Effector memory CD8-positive, alpha-beta T cell (primary cell): ENCODE measurements around the gene SAT2.
"Not testable (repeated sequence)": the region's sequence is repeated elsewhere in the genome, so short reads cannot be mapped to it uniquely, and the experiment has no call there.

Experiments used
- ATAC-seq: fragments of 150-1000 bp; cut with Tn5 transposase; replicated peaks from 2 replicates; pipeline ENCODE4 v1.10.0; 2021; ENCODE audit warnings: mild to moderate bottlenecking, moderate library complexity
- DNase-seq, 3 experiments: peaks; one replicate each; pipeline ENCODE4 v3.0.0; 2021
- H3K27ac Mint-ChIP-seq, 2 donors: one replicate each; pipeline ENCODE4 v1.8.0; 2022; ENCODE audit warnings: mild to moderate bottlenecking in 2 of 2, mixed read lengths in 2 of 2, moderate library complexity in 2 of 2
- H3K27me3 Mint-ChIP-seq, 2 donors: one replicate each; pipeline ENCODE4 v1.8.0; 2022; ENCODE audit warnings: mixed read lengths in 2 of 2
- H3K36me3 Mint-ChIP-seq: one replicate; pipeline ENCODE4 v1.8.0; 2022; ENCODE audit warnings: mild to moderate bottlenecking, moderate library complexity, mixed read lengths; ENCODE audit not compliant: insufficient read depth
- H3K4me1 Mint-ChIP-seq, 2 donors: one replicate each; pipeline ENCODE4 v1.8.0; 2022; ENCODE audit warnings: low read depth in 2 of 2, mixed read lengths in 2 of 2
- H3K4me3 Mint-ChIP-seq, 2 donors: one replicate each; pipeline ENCODE4 v1.8.0; 2022; ENCODE audit warnings: mild to moderate bottlenecking in 2 of 2, mixed read lengths in 2 of 2, moderate library complexity in 2 of 2
- H3K9me3 Mint-ChIP-seq, 2 donors: one replicate each; pipeline ENCODE4 v1.8.0; 2022; ENCODE audit warnings: mixed read lengths in 2 of 2

Gene SAT2

DNA sequence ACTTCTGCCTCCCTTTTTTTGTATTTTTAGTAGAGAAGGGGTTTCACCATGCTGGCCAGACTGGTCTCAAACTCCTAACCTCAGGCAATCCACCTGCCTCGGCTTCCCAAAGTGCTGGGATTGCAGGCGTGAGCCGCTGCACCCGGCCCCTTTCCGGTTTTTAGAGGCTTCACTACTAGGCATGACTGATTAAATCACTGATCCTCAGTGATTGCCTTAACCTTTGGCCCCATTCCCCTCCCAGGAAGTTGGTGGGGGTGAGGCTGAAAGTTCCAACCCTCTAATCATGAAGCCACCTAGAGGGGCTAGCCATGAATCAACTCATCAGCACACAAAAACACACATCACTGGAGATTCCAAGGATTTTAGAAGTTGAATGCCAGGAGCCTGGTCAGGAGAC lies 30.1 kb downstream of the SAT2 start:
- ATAC-seq, H3K9me3 Mint-ChIP-seq, DNase-seq, H3K4me1 Mint-ChIP-seq, H3K27ac Mint-ChIP-seq, H3K4me3 Mint-ChIP-seq, H3K27me3 Mint-ChIP-seq: not testable (repeated sequence)
- H3K36me3 Mint-ChIP-seq: peaks cover 84% of the 10 kb centered on the region

- H3K4me1 Mint-ChIP-seq: no peaks in the 10 kb centered on the region
- H3K4me3 Mint-ChIP-seq: no peak overlapping the region
- H3K36me3 Mint-ChIP-seq: peaks cover 61% of the 10 kb centered on the region
- no peaks in the 10 kb centered on the region for H3K9me3 Mint-ChIP-seq
- H3K27me3 Mint-ChIP-seq: no peaks in the 10 kb centered on the region
- peak overlapping the region in 1 of 2 donors; percentile 29 for H3K27ac Mint-ChIP-seq
- ATAC-seq: no peak
- no peak for DNase-seq
Observed at GRCh38 chr17:7593296-7593695, 34.3 kb downstream of the SAT2 start.

- no peak for DNase-seq
Observed at GRCh38 chr17:7592422-7593021, 35.1 kb downstream of the SAT2 start.

DNA sequence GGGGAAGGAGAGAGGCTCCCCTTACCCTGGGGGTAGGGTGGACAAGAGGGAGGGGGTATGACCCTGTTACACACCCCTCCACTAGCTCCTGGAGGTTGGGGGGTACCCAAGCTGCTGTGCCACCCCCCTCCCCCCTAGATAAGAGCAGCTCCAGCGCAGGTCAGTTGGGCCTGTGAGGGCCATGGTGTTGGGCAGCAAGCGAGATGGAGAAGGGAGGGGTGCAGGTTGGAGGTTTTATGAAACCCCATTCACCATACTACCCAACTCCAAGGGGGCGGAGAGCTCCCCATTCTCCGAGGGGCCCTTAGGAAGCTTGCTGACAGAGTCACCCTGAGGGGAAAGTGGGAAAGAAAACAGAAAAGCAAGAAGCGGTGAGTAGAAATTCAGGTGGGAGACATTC lies 36.0 kb downstream of the SAT2 start:
- no peak for ATAC-seq
- H3K27me3 Mint-ChIP-seq: no peaks in the 10 kb centered on the region
- H3K27ac Mint-ChIP-seq: peak overlapping the region in 1 of 2 donors; percentile 66
- H3K4me1 Mint-ChIP-seq: peaks cover 0 to 3% of the 10 kb centered on the region in 2 donors
- H3K9me3 Mint-ChIP-seq: no peaks in the 10 kb centered on the region
- H3K4me3 Mint-ChIP-seq: no peak overlapping the region
- peaks cover 59% of the 10 kb centered on the region for H3K36me3 Mint-ChIP-seq
- DNase-seq: no peak

More at GRCh38 chr17:7592422-7593021, 35.1 kb downstream of the SAT2 start:
- no peak for ATAC-seq
- Mint-ChIP-seq H3K4me1 (peaks cover 0 to 3% of the 10 kb centered on the region in 2 donors), H3K27me3 (no peaks in the 10 kb centered on the region), H3K4me3 (no peak overlapping the region), H3K27ac (peak overlapping the region in 1 of 2 donors; percentile 44), H3K9me3 (no peaks in the 10 kb centered on the region), H3K36me3 (peaks cover 62% of the 10 kb centered on the region)

DNA sequence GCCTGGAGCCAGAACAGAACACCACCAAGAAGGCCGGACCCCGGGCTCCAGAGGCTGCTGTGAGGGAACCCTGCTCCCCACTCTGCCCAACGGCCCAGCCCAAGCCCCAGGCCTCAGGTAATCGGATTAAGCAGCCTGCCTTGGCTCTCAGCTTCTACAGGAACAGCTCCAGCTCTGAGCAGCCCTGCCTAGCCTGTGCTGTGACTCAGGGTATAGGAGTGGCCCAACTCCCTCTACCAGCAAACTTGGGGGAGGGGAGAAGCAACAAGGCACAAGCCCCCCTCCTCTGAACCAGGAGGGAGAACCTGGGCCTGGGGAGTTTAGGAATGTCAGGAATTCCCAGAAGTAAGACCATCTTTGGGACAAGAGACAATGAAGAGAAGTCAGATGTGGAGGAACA lies 36.9 kb downstream of the SAT2 start:
- Mint-ChIP-seq H3K36me3 (peaks cover 50% of the 10 kb centered on the region), H3K4me3 (no peak overlapping the region), H3K27ac (peak overlapping the region; percentile 14 to 66), H3K4me1 (peaks cover 2 to 4% of the 10 kb centered on the region in 2 donors), H3K27me3 (no peaks in the 10 kb centered on the region), H3K9me3 (no peaks in the 10 kb centered on the region)
- ATAC-seq (no peak), DNase-seq (no peak)

DNA sequence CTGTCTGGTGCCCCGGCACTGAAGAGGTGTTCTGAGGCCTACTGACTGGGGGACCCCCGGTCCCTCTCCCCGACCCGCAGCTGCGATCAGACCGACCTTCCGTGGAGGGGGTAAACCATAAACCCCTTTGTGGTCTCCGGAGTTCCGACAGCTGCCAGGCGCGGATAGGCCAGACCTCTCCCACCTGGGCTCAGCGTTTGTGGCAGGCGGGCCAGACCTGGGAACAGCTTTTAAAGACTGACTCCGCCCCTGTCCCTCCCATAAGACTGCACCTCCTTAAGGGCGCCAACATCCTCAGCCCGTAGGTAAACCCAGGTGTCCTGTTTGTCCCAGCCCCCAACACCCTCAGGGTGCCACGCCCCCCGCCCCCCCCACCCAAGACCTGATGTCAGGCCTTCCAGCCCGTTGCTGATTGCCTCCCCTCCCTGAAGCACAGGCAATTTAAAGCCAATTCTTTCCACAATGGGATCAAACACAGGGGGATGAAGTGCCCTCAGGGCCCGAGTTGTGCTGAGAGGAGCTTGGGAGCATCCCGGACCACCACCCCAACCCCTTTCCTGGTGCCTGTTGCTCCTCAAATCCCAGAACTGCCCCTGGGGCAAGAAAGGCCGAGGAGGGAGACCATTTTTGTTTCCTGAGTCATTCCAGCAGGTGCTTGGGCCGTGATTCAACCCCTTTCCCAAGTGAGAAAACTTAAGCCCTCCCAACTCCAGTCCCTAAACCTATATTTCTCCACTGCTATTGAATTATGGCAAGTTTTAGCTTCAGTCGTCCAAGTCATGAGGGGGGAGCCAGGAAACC lies 37.5 kb downstream of the SAT2 start, which contains the start of gene SOX15:
TSS of gene SOX15 (minus strand) at position 204 of the 801 bp plus-strand sequence. CDS start 418 bp downstream, outside the sequence.
- peak within 1 kb of the TSS; percentile 14 to 66 for H3K27ac Mint-ChIP-seq
- peaks cover 45% of the 10 kb centered on the region for H3K36me3 Mint-ChIP-seq
- peaks cover 4 to 7% of the 10 kb centered on the region in 2 donors for H3K4me1 Mint-ChIP-seq
- H3K4me3 Mint-ChIP-seq: no peak within 1 kb of the TSS
- H3K9me3 Mint-ChIP-seq: no peaks in the 10 kb centered on the region
- DNase-seq (no peak), ATAC-seq (no peak)
- no peaks in the 10 kb centered on the region for H3K27me3 Mint-ChIP-seq

GRCh38 chr17:7589204-7589868 lies 38.3 kb downstream of the SAT2 start:
- ATAC-seq (peak; percentile 90), DNase-seq (peak; percentile 53 to 56 (median 53))
- H3K36me3 Mint-ChIP-seq: peaks cover 44% of the 10 kb centered on the region
- peaks cover 10 to 14% of the 10 kb centered on the region in 2 donors for H3K4me1 Mint-ChIP-seq
- H3K9me3 Mint-ChIP-seq: no peaks in the 10 kb centered on the region
- H3K4me3 Mint-ChIP-seq: no peak overlapping the region
- H3K27me3 Mint-ChIP-seq: no peaks in the 10 kb centered on the region
- no peak overlapping the region for H3K27ac Mint-ChIP-seq

- Mint-ChIP-seq H3K27ac (no peak overlapping the region), H3K36me3 (peaks cover 44% of the 10 kb centered on the region)
- DNase-seq: no peak
Observed at GRCh38 chr17:7588553-7589203, 38.9 kb downstream of the SAT2 start.

DNA sequence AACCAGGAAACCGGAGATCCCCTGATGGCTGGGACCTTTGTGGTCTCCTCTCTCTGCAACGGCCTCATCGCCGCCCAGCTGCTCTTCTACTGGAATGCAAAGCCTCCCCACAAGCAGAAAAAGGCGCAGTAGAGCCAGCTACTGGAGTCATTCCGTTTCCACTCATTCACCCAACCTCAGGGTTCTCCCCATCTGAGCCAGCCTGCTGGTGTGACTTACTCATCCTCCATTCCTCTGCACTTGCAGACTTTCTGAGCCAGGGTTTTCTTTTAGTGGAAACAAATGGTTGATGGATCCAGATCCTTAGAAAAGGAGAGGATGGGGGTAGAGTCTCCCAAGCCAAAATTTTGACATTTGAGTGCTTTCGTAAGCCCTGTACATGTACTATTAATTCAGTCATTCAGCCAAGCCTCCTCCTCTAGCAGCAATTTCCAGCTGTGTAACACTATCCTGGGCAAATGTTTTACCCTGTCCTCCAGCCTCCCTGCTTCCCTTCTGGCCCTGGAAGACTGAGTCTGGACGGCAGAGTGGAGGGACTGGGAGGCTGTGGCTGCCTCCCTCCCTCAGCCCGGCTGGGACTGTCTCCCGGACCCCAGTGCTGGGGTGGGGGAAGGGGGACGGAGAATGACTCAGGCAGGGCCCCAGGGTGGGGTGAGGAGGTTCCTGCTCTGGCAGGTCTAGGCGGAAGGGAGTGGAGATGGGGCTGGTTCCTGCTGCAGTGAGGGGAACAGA lies 40.0 kb downstream of the SAT2 start:
- ATAC-seq (no peak), DNase-seq (no peak)
- Mint-ChIP-seq H3K27me3 (no peaks in the 10 kb centered on the region), H3K27ac (peak overlapping the region in 1 of 2 donors; percentile 59), H3K4me3 (no peak overlapping the region), H3K36me3 (peaks cover 45% of the 10 kb centered on the region), H3K9me3 (no peaks in the 10 kb centered on the region), H3K4me1 (peaks cover 19 to 20% of the 10 kb centered on the region in 2 donors)

More at GRCh38 chr17:7588553-7589203, 38.9 kb downstream of the SAT2 start:
- ATAC-seq: no peak
- peaks cover 14 to 16% of the 10 kb centered on the region in 2 donors for H3K4me1 Mint-ChIP-seq
- H3K9me3 Mint-ChIP-seq: no peaks in the 10 kb centered on the region
- no peaks in the 10 kb centered on the region for H3K27me3 Mint-ChIP-seq
- H3K4me3 Mint-ChIP-seq: no peak overlapping the region

GRCh38 chr17:7586673-7587419 lies 40.8 kb downstream of the SAT2 start:
- no peaks in the 10 kb centered on the region for H3K27me3 Mint-ChIP-seq
- ATAC-seq (no peak), DNase-seq (no peak)
- no peak overlapping the region for H3K4me3 Mint-ChIP-seq
- no peaks in the 10 kb centered on the region for H3K9me3 Mint-ChIP-seq
- peaks cover 42% of the 10 kb centered on the region for H3K36me3 Mint-ChIP-seq
- H3K27ac Mint-ChIP-seq: no peak overlapping the region
- peaks cover 20 to 22% of the 10 kb centered on the region in 2 donors for H3K4me1 Mint-ChIP-seq

GRCh38 chr17:7583253-7584109 lies 44.1 kb downstream of the SAT2 start, which contains the start of gene MPDU1:
Gene MPDU1 (plus strand): TSS chr17:7583852. CDS start chr17:7583863, 11 bp downstream.
- no peaks in the 10 kb centered on the region for H3K27me3 Mint-ChIP-seq
- peaks cover 48% of the 10 kb centered on the region for H3K36me3 Mint-ChIP-seq
- ATAC-seq: peak; percentile 83
- H3K9me3 Mint-ChIP-seq: no peaks in the 10 kb centered on the region
- H3K4me3 Mint-ChIP-seq: peak within 1 kb of the TSS; percentile 92
- peak; percentile 92 to 93 (median 93) for DNase-seq
- H3K4me1 Mint-ChIP-seq: peaks cover 34 to 42% of the 10 kb centered on the region in 2 donors
- H3K27ac Mint-ChIP-seq: peak within 1 kb of the TSS; percentile 92 to 96
